ENCODE measurements around the gene GAP43.

Gene GAP43

DNA sequence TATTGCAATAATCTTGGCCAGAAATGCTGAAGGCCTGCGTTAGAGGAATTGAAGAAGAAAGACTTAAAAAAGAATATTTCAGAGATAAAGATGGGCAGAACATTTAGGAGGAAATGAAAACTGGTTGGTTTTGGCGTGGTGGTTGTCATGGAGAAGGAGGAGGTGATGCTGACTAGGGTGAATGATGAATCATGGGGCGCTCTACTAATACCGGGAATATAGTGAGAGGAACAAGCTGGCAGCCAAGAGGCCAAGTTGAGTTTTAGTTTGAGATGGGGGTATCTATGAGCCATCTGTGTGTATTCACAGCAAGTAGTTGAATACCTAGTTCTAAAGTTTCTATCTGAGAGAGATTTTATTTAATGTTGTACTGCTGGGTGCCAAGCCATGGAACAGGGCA, 6.8 kb upstream of the GAP43 start:
- Mint-ChIP-seq H3K9me3 (no peaks in the 10 kb centered on the region), H3K27ac (no peak overlapping the region), H3K27me3 (peaks cover 30% of the 10 kb centered on the region), H3K36me3 (ENCODE audit: low read depth) (no peaks in the 10 kb centered on the region), H3K4me3 (no peak overlapping the region), H3K4me1 (ENCODE audit: low read depth) (peaks cover 11% of the 10 kb centered on the region)

DNA sequence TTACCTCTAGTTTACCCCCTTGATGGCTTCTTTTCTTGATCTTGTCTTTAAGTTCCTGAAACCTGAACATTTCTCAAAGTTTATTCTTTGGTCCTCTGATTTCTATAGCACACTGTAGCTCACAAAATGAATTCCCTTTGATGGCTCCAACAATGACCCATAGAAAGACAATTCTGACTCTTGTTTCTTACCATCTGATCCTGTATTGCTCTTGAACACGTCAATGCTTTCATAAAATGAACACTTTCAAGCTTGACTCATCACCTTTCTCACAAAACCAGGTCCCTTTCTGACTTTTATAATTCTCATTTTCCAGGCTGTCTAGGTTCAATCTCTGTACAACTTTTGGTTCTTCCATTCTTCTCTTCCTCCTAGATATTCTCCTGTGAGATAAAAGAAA, 5.7 kb upstream of the GAP43 start:
- Mint-ChIP-seq H3K36me3 (ENCODE audit: low read depth) (no peaks in the 10 kb centered on the region), H3K4me3 (no peak overlapping the region), H3K27me3 (peaks cover 33% of the 10 kb centered on the region), H3K9me3 (no peaks in the 10 kb centered on the region), H3K27ac (no peak overlapping the region), H3K4me1 (ENCODE audit: low read depth) (peaks cover 11% of the 10 kb centered on the region)

DNA sequence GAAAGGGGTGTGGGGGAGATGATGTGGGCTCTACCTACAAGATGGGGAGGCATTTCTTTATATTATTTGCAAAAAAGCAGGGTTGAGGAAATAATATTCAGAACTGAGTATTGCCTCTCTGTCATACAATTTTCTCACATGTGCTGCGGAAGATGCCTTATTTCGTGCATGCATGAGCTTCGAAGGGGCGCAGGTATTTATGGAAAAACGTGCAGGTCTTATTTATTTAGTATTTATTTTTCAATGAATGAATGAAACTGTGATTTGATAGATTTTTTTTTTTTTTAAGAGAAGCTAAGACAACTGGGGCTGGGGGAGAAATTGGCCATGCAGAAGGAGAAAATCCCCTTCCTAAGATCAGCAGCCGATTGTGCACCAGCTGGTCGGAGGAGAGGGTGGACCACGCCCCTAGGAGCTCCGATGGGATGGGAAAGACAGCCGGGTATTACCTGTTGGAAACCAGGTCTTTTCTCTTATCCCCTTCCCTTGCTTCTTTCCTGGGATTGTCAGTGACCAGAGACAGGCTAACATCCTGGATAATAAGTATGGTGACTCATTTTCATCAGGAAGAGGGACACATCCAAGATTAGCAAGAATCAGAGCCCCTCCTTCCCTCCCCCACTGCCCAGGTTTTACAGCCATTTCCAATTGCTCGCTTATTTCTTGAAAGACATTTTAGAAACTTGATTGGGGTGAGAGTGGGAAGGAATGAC, 875 bp downstream of the GAP43 start:
- H3K4me3 Mint-ChIP-seq, result peak overlapping the region; percentile 57
- no peaks in the 10 kb centered on the region for H3K36me3 Mint-ChIP-seq (ENCODE audit: low read depth)
- H3K27ac Mint-ChIP-seq, result no peak overlapping the region
- H3K4me1 Mint-ChIP-seq (ENCODE audit: low read depth), result peaks cover 10% of the 10 kb centered on the region
- H3K27me3 Mint-ChIP-seq, result peaks cover 52% of the 10 kb centered on the region
- H3K9me3 Mint-ChIP-seq, result no peaks in the 10 kb centered on the region

DNA sequence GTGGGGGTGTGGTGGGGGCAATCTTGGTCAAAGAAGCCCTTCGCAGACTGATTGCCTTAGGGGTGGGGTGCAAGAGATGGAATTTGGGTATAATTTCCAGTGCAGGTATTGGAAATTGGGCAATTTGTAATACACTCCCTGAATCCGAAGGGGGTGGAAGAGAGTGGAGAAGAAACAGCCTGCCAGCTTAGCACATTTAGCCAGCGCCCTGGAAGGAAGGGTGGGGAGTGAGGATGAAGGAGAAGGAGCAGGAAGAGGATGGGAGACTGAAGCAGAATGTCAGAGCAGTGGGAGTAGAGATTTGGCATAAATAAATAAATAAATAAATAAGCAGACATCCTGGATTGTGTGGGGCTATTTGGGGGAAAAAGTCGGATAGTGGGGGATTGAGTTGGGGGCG, 1.6 kb downstream of the GAP43 start:
- H3K27ac Mint-ChIP-seq, result no peak overlapping the region

DNA sequence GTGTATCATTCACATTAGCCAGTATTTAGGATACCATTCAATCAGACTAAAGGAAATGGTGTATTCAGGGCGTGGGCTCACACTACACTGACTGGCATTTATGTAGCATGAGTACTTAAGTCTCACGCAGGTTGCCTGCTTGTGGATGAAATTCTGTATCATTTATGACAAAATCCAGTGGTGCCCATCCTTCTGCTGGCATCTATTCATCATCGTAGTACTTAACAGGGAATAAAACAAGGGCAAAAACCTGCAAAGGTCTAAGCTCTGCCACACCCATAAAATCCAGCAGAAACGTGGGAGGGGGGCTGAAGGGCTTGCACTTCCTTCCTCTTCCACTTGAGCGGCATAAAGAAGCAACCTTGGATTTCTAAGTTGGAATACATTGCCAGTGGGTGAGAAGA, 2.7 kb downstream of the GAP43 start:
- H3K27me3 Mint-ChIP-seq, result peaks cover 52% of the 10 kb centered on the region
- H3K4me1 Mint-ChIP-seq (ENCODE audit: low read depth), result peaks cover 10% of the 10 kb centered on the region
- H3K27ac Mint-ChIP-seq, result no peak overlapping the region
- H3K4me3 Mint-ChIP-seq, result no peak overlapping the region
- no peaks in the 10 kb centered on the region for H3K9me3 Mint-ChIP-seq
- H3K36me3 Mint-ChIP-seq (ENCODE audit: low read depth), result no peaks in the 10 kb centered on the region

More for the DNA sequence above, 1.6 kb downstream of the GAP43 start:
- no peaks in the 10 kb centered on the region for H3K9me3 Mint-ChIP-seq
- H3K27me3 Mint-ChIP-seq, result peaks cover 52% of the 10 kb centered on the region
- no peaks in the 10 kb centered on the region for H3K36me3 Mint-ChIP-seq (ENCODE audit: low read depth)
- no peak overlapping the region for H3K4me3 Mint-ChIP-seq
- H3K4me1 Mint-ChIP-seq (ENCODE audit: low read depth), result peaks cover 10% of the 10 kb centered on the region

DNA sequence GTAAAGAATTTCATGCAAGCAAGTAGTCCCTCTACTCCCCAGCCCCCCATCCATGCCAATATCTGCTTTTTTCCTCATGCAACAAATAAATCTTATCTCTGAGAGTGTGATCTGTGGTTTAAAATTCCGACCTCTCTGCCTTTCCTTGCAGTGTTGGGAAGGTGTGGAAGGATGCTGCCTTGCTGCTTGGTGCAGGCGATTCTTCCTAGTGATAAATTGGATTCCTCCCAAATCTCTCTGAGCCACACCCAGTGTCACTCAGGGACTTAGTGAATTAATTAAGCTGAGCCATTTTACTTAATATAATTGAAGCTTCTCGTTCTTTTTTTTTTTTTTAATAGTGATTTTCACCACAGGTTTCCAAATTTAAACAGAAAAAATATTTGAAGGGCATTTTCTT, 3.4 kb downstream of the GAP43 start:
- Mint-ChIP-seq H3K27me3 (peaks cover 47% of the 10 kb centered on the region), H3K36me3 (ENCODE audit: low read depth) (no peaks in the 10 kb centered on the region), H3K9me3 (no peaks in the 10 kb centered on the region), H3K4me1 (ENCODE audit: low read depth) (peaks cover 10% of the 10 kb centered on the region), H3K4me3 (no peak overlapping the region), H3K27ac (no peak overlapping the region)

DNA sequence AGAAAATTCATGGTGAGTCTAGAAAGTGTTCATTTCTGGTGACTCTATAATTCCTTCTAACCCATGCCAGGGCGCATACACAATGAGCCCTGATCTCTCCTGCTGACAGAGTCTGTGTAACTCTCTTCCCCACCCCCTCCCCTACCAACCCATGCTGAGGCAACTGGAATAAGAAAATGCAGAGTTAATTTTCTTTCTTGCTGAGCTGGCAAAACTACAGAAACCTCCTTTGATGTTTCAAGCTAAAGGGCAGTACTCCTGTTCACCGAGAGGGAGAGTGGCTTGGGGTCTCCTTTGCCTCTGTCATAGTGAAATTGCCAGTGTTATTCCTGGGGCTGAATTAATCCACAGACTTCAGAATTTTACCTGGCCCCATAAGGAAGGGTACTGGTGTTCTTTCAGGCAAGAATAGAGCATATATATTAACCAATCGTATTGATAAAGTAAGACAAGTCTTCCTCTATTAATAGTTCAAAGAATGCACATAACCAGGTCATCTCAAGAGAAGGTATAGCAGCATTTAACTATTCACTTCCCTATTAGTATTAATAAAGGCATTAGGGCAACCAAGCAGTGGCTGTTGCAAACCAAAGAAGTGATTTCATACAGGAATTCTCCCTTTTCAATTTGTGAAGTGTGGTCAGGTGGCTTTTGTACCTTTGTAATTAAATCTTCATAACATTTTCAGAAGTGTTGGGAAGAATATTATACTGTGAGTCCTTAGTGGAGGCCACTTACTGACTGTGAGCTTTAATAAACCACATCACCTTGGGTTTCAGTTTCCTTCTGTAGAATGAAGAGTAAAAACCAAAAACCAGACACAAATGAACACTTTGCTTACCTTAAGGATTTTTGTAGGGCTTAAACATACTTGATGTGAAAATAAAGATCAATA, 4.1 kb downstream of the GAP43 start:
- Mint-ChIP-seq H3K4me3 (no peak overlapping the region), H3K36me3 (ENCODE audit: low read depth) (no peaks in the 10 kb centered on the region), H3K27ac (no peak overlapping the region), H3K27me3 (peaks cover 47% of the 10 kb centered on the region), H3K4me1 (ENCODE audit: low read depth) (peaks cover 10% of the 10 kb centered on the region), H3K9me3 (no peaks in the 10 kb centered on the region)

DNA sequence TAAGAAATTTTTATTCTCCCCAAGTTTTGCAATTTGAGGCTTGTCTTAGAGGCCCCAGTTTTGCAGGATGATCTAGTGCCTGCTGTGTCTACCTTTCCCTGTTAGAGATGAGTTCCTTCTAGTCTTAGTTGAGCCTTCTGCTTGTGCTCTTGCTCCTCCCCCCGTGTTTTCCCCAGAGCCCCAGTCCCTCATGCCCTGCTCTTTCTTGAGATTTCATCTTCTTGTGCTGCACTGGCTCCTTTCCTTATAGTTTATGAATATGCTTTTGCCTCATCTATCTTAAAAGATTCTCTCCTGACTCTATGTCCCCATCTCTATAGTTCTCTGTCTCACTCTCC, 4.7 kb downstream of the GAP43 start:
- Mint-ChIP-seq H3K9me3 (no peaks in the 10 kb centered on the region), H3K4me1 (ENCODE audit: low read depth) (peaks cover 10% of the 10 kb centered on the region), H3K27ac (no peak overlapping the region), H3K27me3 (peaks cover 41% of the 10 kb centered on the region), H3K36me3 (ENCODE audit: low read depth) (no peaks in the 10 kb centered on the region), H3K4me3 (no peak overlapping the region)

DNA sequence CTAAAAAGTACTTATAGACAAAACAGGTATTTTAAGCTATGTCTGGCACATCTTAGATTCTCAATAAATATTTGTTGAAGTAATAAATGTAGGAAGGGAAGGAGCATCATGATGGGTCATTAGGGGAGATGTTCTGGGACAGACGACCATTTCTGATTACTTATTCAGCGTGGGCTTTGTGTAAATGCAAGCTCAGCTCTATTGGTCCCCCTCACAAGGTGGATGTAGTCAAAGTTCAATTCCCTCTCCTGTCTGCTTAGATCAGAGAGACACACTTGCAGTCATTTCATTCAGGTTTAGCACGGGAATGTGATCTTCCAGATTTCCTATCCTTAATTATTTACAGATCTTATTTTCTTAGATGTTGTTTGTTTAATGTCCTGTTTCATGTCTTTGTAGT, 7.5 kb downstream of the GAP43 start:
- Mint-ChIP-seq H3K9me3 (no peaks in the 10 kb centered on the region), H3K27ac (no peak overlapping the region), H3K36me3 (ENCODE audit: low read depth) (no peaks in the 10 kb centered on the region), H3K4me3 (no peak overlapping the region), H3K27me3 (peaks cover 19% of the 10 kb centered on the region), H3K4me1 (ENCODE audit: low read depth) (no peaks in the 10 kb centered on the region)

DNA sequence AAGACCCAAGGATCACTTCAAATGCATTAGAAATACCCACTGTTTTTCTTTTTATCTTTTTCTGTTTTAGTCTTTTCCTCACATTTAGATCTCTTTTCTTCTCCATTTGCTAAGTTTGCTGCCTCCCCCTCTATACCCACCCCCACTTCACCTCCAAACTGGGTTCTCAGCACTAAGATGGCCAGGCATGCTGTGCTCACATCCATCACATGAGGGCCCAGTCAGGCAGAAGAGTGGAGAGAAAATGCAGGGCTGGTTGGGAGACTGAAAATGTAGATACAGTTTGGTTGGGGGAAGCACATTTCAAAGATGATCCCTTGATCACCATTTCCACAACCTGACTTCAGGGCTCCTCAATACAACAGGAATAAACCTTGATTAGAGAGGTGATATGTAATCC, 8.7 kb downstream of the GAP43 start:
- Mint-ChIP-seq H3K4me1 (ENCODE audit: low read depth) (no peaks in the 10 kb centered on the region), H3K4me3 (no peak overlapping the region), H3K27ac (no peak overlapping the region), H3K27me3 (peaks cover 8% of the 10 kb centered on the region), H3K36me3 (ENCODE audit: low read depth) (no peaks in the 10 kb centered on the region), H3K9me3 (no peaks in the 10 kb centered on the region)

DNA sequence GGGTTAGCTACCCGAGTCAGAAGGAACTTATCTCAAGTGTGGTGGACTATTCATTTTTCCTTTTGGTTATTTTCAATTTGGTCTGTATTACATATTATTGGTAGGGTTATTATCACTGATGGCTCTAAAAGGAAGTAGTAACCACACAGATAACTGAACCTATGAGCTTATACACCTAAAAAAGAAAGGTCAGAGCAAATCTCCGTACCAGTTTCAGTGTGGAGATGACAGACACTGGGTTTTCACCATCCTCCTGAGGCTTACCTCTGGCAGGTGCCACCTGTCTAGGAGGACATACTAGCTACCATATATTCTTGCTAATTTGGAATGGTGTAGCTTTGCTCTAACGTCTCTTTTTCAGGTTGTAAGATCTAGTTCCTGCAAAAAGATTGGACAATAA, 10.2 kb downstream of the GAP43 start:
- Mint-ChIP-seq H3K27ac (no peak overlapping the region), H3K4me1 (ENCODE audit: low read depth) (no peaks in the 10 kb centered on the region), H3K27me3 (peaks cover 4% of the 10 kb centered on the region), H3K4me3 (no peak overlapping the region), H3K36me3 (ENCODE audit: low read depth) (no peaks in the 10 kb centered on the region), H3K9me3 (no peaks in the 10 kb centered on the region)

DNA sequence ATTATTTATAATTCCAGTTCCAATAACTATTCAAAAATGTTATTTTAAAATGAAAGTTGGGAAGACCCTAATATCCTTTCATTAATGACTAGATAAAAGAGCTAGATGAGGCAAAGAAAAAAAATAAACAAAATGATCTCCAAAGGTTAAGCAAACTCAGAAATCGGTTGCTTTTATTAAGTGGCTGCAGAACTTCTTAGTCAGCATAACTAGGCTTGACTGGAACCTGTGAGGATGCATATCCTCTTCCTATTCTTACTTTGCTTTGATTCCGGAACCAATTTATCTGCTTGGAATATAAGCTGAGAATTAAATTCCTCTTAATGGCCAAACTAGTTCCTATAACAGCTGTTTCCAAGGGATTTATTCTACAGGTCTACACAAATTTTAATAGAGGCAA, 10.7 kb downstream of the GAP43 start:
- no peaks in the 10 kb centered on the region for H3K36me3 Mint-ChIP-seq (ENCODE audit: low read depth)
- peaks cover 4% of the 10 kb centered on the region for H3K27me3 Mint-ChIP-seq
- no peaks in the 10 kb centered on the region for H3K4me1 Mint-ChIP-seq (ENCODE audit: low read depth)
- no peaks in the 10 kb centered on the region for H3K9me3 Mint-ChIP-seq
- no peak overlapping the region for H3K27ac Mint-ChIP-seq
- H3K4me3 Mint-ChIP-seq, result no peak overlapping the region

DNA sequence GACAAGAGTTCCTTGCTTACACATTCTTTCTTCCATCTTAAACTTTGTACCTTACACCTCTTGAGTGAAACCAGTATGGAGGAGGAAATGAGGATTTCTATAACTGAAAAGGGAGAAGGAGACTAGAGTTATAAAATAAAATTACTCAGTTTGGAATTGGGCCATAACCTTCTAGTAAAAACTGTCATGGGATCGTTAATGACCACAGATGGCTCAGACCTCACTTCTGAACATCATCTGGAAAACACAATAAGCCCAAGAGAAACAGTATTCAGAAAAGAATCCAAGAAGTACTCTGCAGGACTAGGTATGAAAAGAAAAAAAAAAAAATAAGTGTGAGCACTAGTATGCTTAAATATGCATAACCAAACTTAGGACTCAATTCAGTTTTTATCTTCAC, 12.1 kb downstream of the GAP43 start:
- H3K9me3 Mint-ChIP-seq, result no peaks in the 10 kb centered on the region
- no peaks in the 10 kb centered on the region for H3K4me1 Mint-ChIP-seq (ENCODE audit: low read depth)
- no peak overlapping the region for H3K27ac Mint-ChIP-seq
- no peaks in the 10 kb centered on the region for H3K36me3 Mint-ChIP-seq (ENCODE audit: low read depth)
- H3K27me3 Mint-ChIP-seq, result peaks cover 4% of the 10 kb centered on the region
- no peak overlapping the region for H3K4me3 Mint-ChIP-seq

DNA sequence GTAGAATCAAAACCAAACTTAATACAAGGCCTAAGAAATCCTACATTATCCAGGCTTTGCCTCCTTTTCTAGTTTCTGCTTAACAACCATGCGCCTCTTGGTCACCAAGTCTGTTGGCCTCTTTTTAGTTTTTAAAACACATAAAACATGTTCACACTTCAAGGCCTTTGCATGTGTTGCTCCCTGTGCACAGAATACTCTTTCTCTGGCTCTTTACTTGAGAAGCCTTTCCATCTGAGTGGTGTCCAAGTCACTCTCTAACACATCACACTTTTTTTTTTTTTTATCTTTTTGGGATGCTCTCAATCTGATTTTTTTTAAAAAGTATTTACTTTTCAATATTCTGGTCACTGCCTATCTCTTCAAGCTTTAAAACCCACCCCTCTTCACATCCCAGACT, 14.9 kb downstream of the GAP43 start:
- H3K4me3 Mint-ChIP-seq, result no peak overlapping the region

DNA sequence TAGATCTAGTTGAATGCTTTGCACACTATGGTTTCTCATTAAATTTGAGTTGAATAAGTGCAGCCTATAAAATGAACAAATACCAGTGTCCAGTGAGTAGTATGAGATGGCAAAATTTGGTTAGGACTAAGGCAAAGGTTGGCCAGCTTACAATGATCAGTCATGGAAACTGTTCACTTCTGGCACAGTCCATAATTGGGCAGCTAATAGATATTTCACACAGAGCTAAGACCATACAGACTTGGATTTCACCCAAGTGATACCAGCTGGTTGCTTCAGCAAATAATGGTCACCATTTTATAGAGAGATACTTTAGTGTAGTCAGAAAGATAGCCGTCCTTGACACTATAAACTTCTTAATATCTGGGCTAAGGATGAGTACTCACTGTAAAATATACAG, 15.7 kb downstream of the GAP43 start:
- H3K36me3 Mint-ChIP-seq (ENCODE audit: low read depth), result no peaks in the 10 kb centered on the region
- H3K27ac Mint-ChIP-seq, result no peak overlapping the region
- no peak overlapping the region for H3K4me3 Mint-ChIP-seq
- H3K4me1 Mint-ChIP-seq (ENCODE audit: low read depth), result no peaks in the 10 kb centered on the region
- H3K27me3 Mint-ChIP-seq, result peaks cover 11% of the 10 kb centered on the region
- H3K9me3 Mint-ChIP-seq, result no peaks in the 10 kb centered on the region

More for the DNA sequence above, 14.9 kb downstream of the GAP43 start:
- Mint-ChIP-seq H3K9me3 (no peaks in the 10 kb centered on the region), H3K27ac (no peak overlapping the region), H3K36me3 (ENCODE audit: low read depth) (no peaks in the 10 kb centered on the region), H3K27me3 (peaks cover 4% of the 10 kb centered on the region), H3K4me1 (ENCODE audit: low read depth) (no peaks in the 10 kb centered on the region)

Measured in stimulated activated naive CD8-positive, alpha-beta T cell treated with anti-CD3 and anti-CD28 coated beads, Interleukin-15, Interleukin-2, amounts not matched to agents 100 ng/mL and 50 ng/mL, for 24 hours (primary cell).